T-cell (primary cell): ENCODE measurements around the gene GGTA1. TPM values are rescaled to one million over a fixed set of nuclear protein-coding genes. Genes with fewer than 3 reads are reported as not detected.

Experiments used
- ATAC-seq, 4 experiments: fragments of 200-7000 bp in 3 of 4; fragments of 150-1000 bp in 1 of 4; cut with Tn5 transposase; replicated peaks in 1 of 4; 1 replicate in 3 of 4; 2 replicates in 1 of 4; pipeline ENCODE4 v1.10.0; 2021; ENCODE audit warnings: moderate library complexity in 3 of 4, mild to moderate bottlenecking in 2 of 4, moderate number of reproducible peaks in 1 of 4
- CTCF ChIA-PET, 2 donors: fragments of 300-600 bp; sonication (Branson Sonifier 250); formaldehyde crosslinking; loops; one replicate each; lab custom pipeline; 2022; ENCODE audit warnings: antibody characterized with exemption in 2 of 2; lab: Charles Lee
- POLR2A ChIA-PET, 2 donors: fragments of 300-600 bp; sonication (Branson Sonifier 250); formaldehyde crosslinking; loops; one replicate each; lab custom pipeline; 2022; ENCODE audit warnings: antibody characterized with exemption in 2 of 2; lab: Charles Lee
- DNase-seq, 35 experiments: peaks; one replicate each; pipeline versions ENCODE4 v3.0.0 to v3.0.0-alpha.2; 2013 to 2023
- H3K27ac ChIP-seq: one replicate; pipeline ENCODE4 v1.5.1; 2013; ENCODE audit warnings: low read length
- H3K27me3 ChIP-seq, 2 experiments: replicated peaks in 1 of 2; 1 replicate in 1 of 2; 2 replicates in 1 of 2; pipeline versions ENCODE4 v1.6.1 to v1.7.0; 2013; ENCODE audit warnings: low read length in 1 of 2, mixed read lengths in 1 of 2; ENCODE audit not compliant: control insufficient read depth in 2 of 2, insufficient read depth in 2 of 2; ENCODE audit errors: extremely low read depth in 1 of 2
- H3K36me3 ChIP-seq, 2 donors: 1 replicate in 1 of 2; 2 replicates in 1 of 2; pipeline versions ENCODE4 v1.6.1 to v1.7.0; 2013; ENCODE audit warnings: low read length in 1 of 2; ENCODE audit not compliant: control insufficient read depth in 2 of 2, insufficient read depth in 1 of 2; ENCODE audit errors: extremely low read depth in 1 of 2
- H3K4me1 ChIP-seq, 2 experiments: 1 replicate in 1 of 2; 2 replicates in 1 of 2; pipeline versions ENCODE4 v1.6.1 to v1.7.0; 2013; ENCODE audit warnings: low read length in 2 of 2, mixed read lengths in 1 of 2; ENCODE audit not compliant: insufficient read depth in 2 of 2, control insufficient read depth in 1 of 2; ENCODE audit errors: extremely low read depth in 1 of 2
- H3K4me3 ChIP-seq, 2 donors: 1 replicate in 1 of 2; 2 replicates in 1 of 2; pipeline versions ENCODE4 v1.5.1 to v1.7.0; 2013; ENCODE audit warnings: mild to moderate bottlenecking in 2 of 2, low read length in 1 of 2, moderate library complexity in 1 of 2; ENCODE audit not compliant: control insufficient read depth in 1 of 2; ENCODE audit errors: extremely low read depth in 1 of 2
- H3K9me3 ChIP-seq: 2 replicates; pipeline ENCODE4 v1.7.0; 2013
- H3K27ac Mint-ChIP-seq, 2 donors: one replicate each; pipeline ENCODE4 v1.8.0; 2020 to 2021; ENCODE audit warnings: mild to moderate bottlenecking in 2 of 2, mixed read lengths in 2 of 2
- H3K27me3 Mint-ChIP-seq, 2 donors: one replicate each; pipeline ENCODE4 v1.8.0; 2021 to 2022; ENCODE audit warnings: mixed read lengths in 2 of 2
- H3K36me3 Mint-ChIP-seq: one replicate; pipeline ENCODE4 v1.8.0; 2021; ENCODE audit warnings: mixed read lengths
- H3K4me1 Mint-ChIP-seq, 3 donors: one replicate each; pipeline ENCODE4 v1.8.0; 2020 to 2022; ENCODE audit warnings: mixed read lengths in 3 of 3, mild to moderate bottlenecking in 1 of 3
- H3K4me3 Mint-ChIP-seq, 3 donors: one replicate each; pipeline ENCODE4 v1.8.0; 2020 to 2022; ENCODE audit warnings: mild to moderate bottlenecking in 3 of 3, mixed read lengths in 3 of 3, moderate library complexity in 3 of 3
- H3K9me3 Mint-ChIP-seq, 3 donors: one replicate each; pipeline ENCODE4 v1.8.0; 2020 to 2022; ENCODE audit warnings: mixed read lengths in 3 of 3
- WGBS: methylation state at CpG from one replicate; pipeline ENCODE4 v1.1.5; 2013; ENCODE audit warnings: missing lambda C conversion rate; ENCODE audit not compliant: insufficient coverage; 5-methylcytosine and 5-hydroxymethylcytosine counted together
- total RNA-seq, 35 experiments: library from RNA in 6 of 35; stranded (reverse) in 6 of 35; fragments of 120-200 nt in 1 of 35; gene quantifications; one replicate each; pipeline versions ENCODE4 v1.2.1 to v1.2.4 and lab custom pipeline; 2013 to 2026

GGTA1 gene
- total RNA-seq: not detected
- total RNA-seq (2013): 0.13 TPM
- total RNA-seq (lab: John Stamatoyannopoulos, UW): 0 to 0.37 (median 0) reads per million in 29 experiments

DNA sequence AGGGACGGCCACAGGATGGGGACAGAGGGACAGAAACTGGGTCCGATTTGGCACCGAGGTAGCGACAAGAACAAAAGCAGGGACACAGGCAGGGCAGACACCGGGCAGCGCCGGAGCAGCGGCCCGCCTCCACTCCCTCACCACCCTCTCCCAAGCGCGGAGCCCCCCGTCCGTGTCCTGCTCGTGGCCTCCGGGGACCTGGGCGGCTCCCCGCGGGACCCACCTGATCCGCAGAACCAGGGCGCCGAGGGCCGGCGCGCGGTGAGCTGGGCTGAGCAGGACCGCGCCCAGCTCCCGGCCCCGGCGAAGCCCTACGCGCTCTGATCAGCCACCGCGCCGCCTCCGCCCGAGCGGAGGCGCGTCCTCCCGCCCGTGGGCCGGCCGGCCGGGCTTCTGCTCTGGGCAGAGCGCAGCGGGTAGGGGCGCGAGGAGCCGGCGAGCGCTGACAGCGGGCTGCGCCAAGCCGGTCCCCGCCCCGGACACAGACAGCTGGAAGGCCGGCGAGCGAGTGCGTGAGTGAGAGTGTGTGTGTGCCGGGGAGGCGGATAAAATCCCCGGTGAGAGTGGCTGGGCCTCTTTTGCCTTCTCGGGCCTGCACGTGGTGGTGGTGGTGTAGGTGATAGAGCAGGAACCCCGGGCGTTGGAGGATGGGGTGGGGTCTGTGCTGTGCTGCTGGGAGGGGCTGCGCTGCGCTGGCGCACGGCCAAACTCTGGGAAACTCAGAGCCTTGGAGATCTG, at the start of gene GGTA1:
GGTA1 (minus strand) TSS at position 418 of the 738 bp plus-strand sequence. CDS start 31,922 bp downstream, outside the sequence.
- peaks cover 21 to 23% (median 21%) of the 10 kb centered on the region in 3 donors for H3K4me1 Mint-ChIP-seq
- Histone ChIP-seq H3K4me1 (peaks cover 4 to 21% of the 10 kb centered on the region in 2 experiments), H3K36me3 (no peaks in the 10 kb centered on the region), H3K27me3 (peaks cover 0 to 69% of the 10 kb centered on the region in 2 experiments), H3K4me3 (peak within 1 kb of the TSS; percentile 14 to 69), H3K9me3 (no peaks in the 10 kb centered on the region), H3K27ac (no peak within 1 kb of the TSS)
- peak in 2 of 35 experiments; percentile 1 to 19 for DNase-seq
- H3K4me3 Mint-ChIP-seq: peak within 1 kb of the TSS; percentile 64 to 79 (median 70)
- no peak within 1 kb of the TSS for H3K27ac Mint-ChIP-seq
- CTCF ChIA-PET: no interaction called here
- H3K9me3 Mint-ChIP-seq: peaks cover 4 to 10% (median 8%) of the 10 kb centered on the region in 3 donors
- WGBS: 1% methylated on average over 70 of the region's 72 CpGs
- POLR2A ChIA-PET: no interaction called here
- peaks cover 4% of the 10 kb centered on the region for H3K36me3 Mint-ChIP-seq
- peaks cover 54 to 63% of the 10 kb centered on the region in 2 donors for H3K27me3 Mint-ChIP-seq
- ATAC-seq: peak in 1 of 4 experiments; percentile 37

GRCh38 chr9:121548666-121549065, 49.0 kb upstream of the GGTA1 start:
- CTCF ChIA-PET: no interaction called here

GRCh38 chr9:121545875-121546423, 46.3 kb upstream of the GGTA1 start:
- H3K4me3 ChIP-seq: no peak overlapping the region
- peaks cover 0 to 15% of the 10 kb centered on the region in 2 experiments for H3K4me1 ChIP-seq
- Mint-ChIP-seq H3K27me3 (peaks cover 27 to 55% of the 10 kb centered on the region in 2 donors), H3K36me3 (no peaks in the 10 kb centered on the region), H3K9me3 (no peaks in the 10 kb centered on the region), H3K4me1 (peaks cover 0 to 6% (median 2%) of the 10 kb centered on the region in 3 donors), H3K4me3 (no peak overlapping the region), H3K27ac (no peak overlapping the region)
- H3K9me3 ChIP-seq: no peaks in the 10 kb centered on the region
- ATAC-seq (peak; percentile 59 to 74 (median 64)), DNase-seq (peak; percentile 8 to 69 (median 46))
- H3K27me3 ChIP-seq: peaks cover 0 to 50% of the 10 kb centered on the region in 2 experiments
- 10% methylated on average over 26 of the region's 27 CpGs for WGBS
- ChIA-PET CTCF (interaction anchor here (1.0 kb wide), 2 partner anchors 11 to 16 kb away, joined by 3 to 4 read pairs; no protein-coding TSS in a partner anchor), POLR2A (no interaction called here)
- no peak overlapping the region for H3K27ac ChIP-seq
- H3K36me3 ChIP-seq: no peaks in the 10 kb centered on the region

More at GRCh38 chr9:121548666-121549065, 49.0 kb upstream of the GGTA1 start:
- ATAC-seq (no peak), DNase-seq (no peak)
- H3K9me3 Mint-ChIP-seq: no peaks in the 10 kb centered on the region
- Histone ChIP-seq H3K36me3 (no peaks in the 10 kb centered on the region), H3K4me3 (no peak overlapping the region), H3K27ac (no peak overlapping the region), H3K27me3 (peaks cover 0 to 66% of the 10 kb centered on the region in 2 experiments), H3K4me1 (peaks cover 0 to 16% of the 10 kb centered on the region in 2 experiments), H3K9me3 (no peaks in the 10 kb centered on the region)
- no peaks in the 10 kb centered on the region for H3K36me3 Mint-ChIP-seq
- peaks cover 36 to 61% of the 10 kb centered on the region in 2 donors for H3K27me3 Mint-ChIP-seq
- POLR2A ChIA-PET: no interaction called here
- H3K27ac Mint-ChIP-seq: no peak overlapping the region
- peaks cover 0 to 8% (median 5%) of the 10 kb centered on the region in 3 donors for H3K4me1 Mint-ChIP-seq
- WGBS: no CpG with 5 or more reads among the region's 2 CpGs
- H3K4me3 Mint-ChIP-seq: no peak overlapping the region

- peaks cover 0 to 9% of the 10 kb centered on the region in 2 experiments for H3K4me1 ChIP-seq
- Mint-ChIP-seq H3K4me1 (peaks cover 0 to 3% (median 0%) of the 10 kb centered on the region in 3 donors), H3K36me3 (no peaks in the 10 kb centered on the region), H3K4me3 (no peak overlapping the region), H3K27me3 (peaks cover 26 to 53% of the 10 kb centered on the region in 2 donors), H3K27ac (no peak overlapping the region), H3K9me3 (no peaks in the 10 kb centered on the region)
- H3K9me3 ChIP-seq: no peaks in the 10 kb centered on the region
- CTCF ChIA-PET: interaction anchor here (0.6 to 1.0 kb wide), 5 partner anchors 11 to 1100 kb away, joined by 3 to 6 read pairs (median 3); no protein-coding TSS in a partner anchor
- POLR2A ChIA-PET: no interaction called here
- 56% methylated on average over 30 of the region's 33 CpGs for WGBS
- H3K27me3 ChIP-seq: peaks cover 0 to 48% of the 10 kb centered on the region in 2 experiments
- ATAC-seq: no peak
- H3K27ac ChIP-seq: no peak overlapping the region
- no peak overlapping the region for H3K4me3 ChIP-seq
- H3K36me3 ChIP-seq: no peaks in the 10 kb centered on the region
- DNase-seq: no peak
Measured at GRCh38 chr9:121545150-121545874, 45.7 kb upstream of the GGTA1 start.

DNA sequence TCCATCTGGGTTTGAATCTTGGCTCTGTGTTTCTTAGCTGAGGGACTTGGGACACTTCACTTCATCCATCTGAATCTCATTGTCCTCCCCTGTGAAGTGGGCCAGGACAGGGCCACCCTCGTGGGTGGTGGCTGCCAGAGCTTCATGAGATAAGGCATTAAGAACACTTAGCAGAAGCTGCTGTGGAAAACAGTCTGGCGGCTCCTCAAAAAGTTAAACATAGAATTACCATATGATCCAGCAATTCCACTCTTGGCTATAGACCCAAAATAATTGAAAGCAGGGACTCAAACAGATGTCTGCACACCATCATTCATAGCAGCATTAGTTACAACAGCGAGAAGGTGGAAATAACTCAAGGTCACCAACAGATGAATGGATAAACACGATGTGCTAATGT, 42.4 kb upstream of the GGTA1 start:
- Mint-ChIP-seq H3K4me1 (no peaks in the 10 kb centered on the region), H3K27ac (no peak overlapping the region), H3K9me3 (no peaks in the 10 kb centered on the region), H3K4me3 (no peak overlapping the region), H3K27me3 (peaks cover 14 to 33% of the 10 kb centered on the region in 2 donors), H3K36me3 (no peaks in the 10 kb centered on the region)
- H3K9me3 ChIP-seq: no peaks in the 10 kb centered on the region
- DNase-seq (no peak), ATAC-seq (no peak)
- CTCF ChIA-PET: interaction anchor here (0.7 to 1.0 kb wide), 2 partner anchors 18 to 454 kb away, joined by 5 to 6 read pairs; no protein-coding TSS in a partner anchor
- POLR2A ChIA-PET: no interaction called here
- no peaks in the 10 kb centered on the region for H3K36me3 ChIP-seq
- peaks cover 0 to 34% of the 10 kb centered on the region in 2 experiments for H3K27me3 ChIP-seq
- H3K27ac ChIP-seq: no peak overlapping the region
- H3K4me3 ChIP-seq: no peak overlapping the region
- H3K4me1 ChIP-seq: peaks cover 0 to 6% of the 10 kb centered on the region in 2 experiments
- WGBS: 100% methylated on average over 3 of the region's 4 CpGs

- Mint-ChIP-seq H3K4me3 (no peak overlapping the region), H3K4me1 (no peaks in the 10 kb centered on the region), H3K27me3 (peaks cover 8 to 25% of the 10 kb centered on the region in 2 donors), H3K9me3 (no peaks in the 10 kb centered on the region), H3K27ac (no peak overlapping the region), H3K36me3 (no peaks in the 10 kb centered on the region)
- H3K27ac ChIP-seq: no peak overlapping the region
- ATAC-seq (no peak), DNase-seq (no peak)
- peaks cover 0 to 6% of the 10 kb centered on the region in 2 experiments for H3K4me1 ChIP-seq
- CTCF ChIA-PET: no interaction called here
- H3K4me3 ChIP-seq: no peak overlapping the region
- no CpG with 5 or more reads among the region's 3 CpGs for WGBS
- peaks cover 0 to 29% of the 10 kb centered on the region in 2 experiments for H3K27me3 ChIP-seq
- H3K36me3 ChIP-seq: no peaks in the 10 kb centered on the region
- no peaks in the 10 kb centered on the region for H3K9me3 ChIP-seq
- POLR2A ChIA-PET: no interaction called here
Measured at GRCh38 chr9:121541256-121541655, 41.6 kb upstream of the GGTA1 start.
